WTC11 (cell line): ENCODE results near the gene PRKAR2A. TPM values are rescaled to one million over a fixed set of nuclear protein-coding genes. Genes with fewer than 3 reads are reported as not detected.

ENCODE experiments used
- ATAC-seq: fragments of 200-7000 bp; cut with Tn5 transposase; 2 replicates; pipeline ENCODE4 v1.10.0; 2021; ENCODE audit warnings: mild to moderate bottlenecking, moderate library complexity
- CTCF ChIA-PET: fragments of 300-600 bp; sonication (Branson Sonifier 250); formaldehyde crosslinking; loops from one replicate; lab custom pipeline; 2021; ENCODE audit warnings: antibody characterized with exemption; lab: Charles Lee
- POLR2A ChIA-PET: fragments of 350-600 bp; sonication (Branson Sonifier 250); formaldehyde crosslinking; loops from one replicate; lab custom pipeline; 2021; ENCODE audit warnings: antibody characterized with exemption; lab: Charles Lee
- DNase-seq: peaks from one replicate; pipeline ENCODE4 v3.0.0; 2021; ENCODE audit warnings: low spot score
- H3K27ac Mint-ChIP-seq: 2 replicates; pipeline ENCODE4 v1.8.0; 2021; ENCODE audit warnings: mixed read lengths
- H3K27me3 Mint-ChIP-seq: 2 replicates; pipeline ENCODE4 v1.8.0; 2021; ENCODE audit warnings: low read depth, mild to moderate bottlenecking, moderate library complexity, mixed read lengths
- H3K36me3 Mint-ChIP-seq: 2 replicates; pipeline ENCODE4 v1.8.0; 2021; ENCODE audit warnings: mixed read lengths
- H3K4me1 Mint-ChIP-seq: 2 replicates; pipeline ENCODE4 v1.8.0; 2022; ENCODE audit warnings: mixed read lengths
- H3K4me3 Mint-ChIP-seq: 2 replicates; pipeline ENCODE4 v1.8.0; 2021; ENCODE audit warnings: mild to moderate bottlenecking, moderate library complexity, mixed read lengths
- H3K9me3 Mint-ChIP-seq: 2 replicates; pipeline ENCODE4 v1.8.0; 2021; ENCODE audit warnings: mixed read lengths
- ARID4B ChIP-seq: sonication (generic); formaldehyde crosslinking; IDR thresholded peaks from 2 replicates; pipeline ENCODE4 v1.8.0; 2023; ENCODE audit warnings: missing genetic modification reagents, mild to moderate bottlenecking, borderline replicate concordance
- E2F1 ChIP-seq: sonication (generic); formaldehyde crosslinking; IDR thresholded peaks from 2 replicates; pipeline ENCODE4 v1.8.0; 2022; ENCODE audit warnings: mild to moderate bottlenecking, missing genetic modification reagents
- E2F5 ChIP-seq: sonication (generic); formaldehyde crosslinking; IDR thresholded peaks from 2 replicates; pipeline ENCODE4 v1.8.1; 2022; ENCODE audit warnings: mild to moderate bottlenecking, moderate library complexity, missing genetic modification reagents
- ERG ChIP-seq: fragments of 250-450 bp; sonication (Bioruptor Pico); IDR thresholded peaks from 2 replicates; pipeline ENCODE4 v1.8.0; 2021; ENCODE audit warnings: mild to moderate bottlenecking
- FOXK1 ChIP-seq: sonication (generic); formaldehyde crosslinking; IDR thresholded peaks from 2 replicates; pipeline ENCODE4 v1.8.0; 2022; ENCODE audit warnings: mild to moderate bottlenecking, moderate library complexity, missing genetic modification reagents
- GTF2I ChIP-seq: fragments of 250-450 bp; sonication (Bioruptor Pico); conservative IDR thresholded peaks from 2 replicates; pipeline ENCODE4 v1.4.0; 2021; ENCODE audit warnings: mild to moderate bottlenecking
- HMGA2 ChIP-seq: fragments of 250-450 bp; sonication (Bioruptor Pico); IDR thresholded peaks from 2 replicates; pipeline ENCODE4 v1.4.0; 2021; ENCODE audit warnings: mild to moderate bottlenecking, moderate library complexity
- JUN ChIP-seq: sonication (generic); formaldehyde crosslinking; IDR thresholded peaks from 2 replicates; pipeline ENCODE4 v1.8.0; 2023; ENCODE audit warnings: mild to moderate bottlenecking, missing genetic modification reagents
- NFE2L1 ChIP-seq: sonication (generic); formaldehyde crosslinking; IDR thresholded peaks from 2 replicates; pipeline ENCODE4 v1.8.1; 2023; ENCODE audit warnings: missing genetic modification reagents
- PRDM15 ChIP-seq: sonication (generic); formaldehyde crosslinking; IDR thresholded peaks from 2 replicates; pipeline ENCODE4 v1.8.0; 2022; ENCODE audit warnings: missing genetic modification reagents
- PREB ChIP-seq: sonication (generic); formaldehyde crosslinking; IDR thresholded peaks from 2 replicates; pipeline ENCODE4 v1.8.1; 2022; ENCODE audit warnings: mild to moderate bottlenecking, missing genetic modification reagents, moderate library complexity, borderline replicate concordance
- RELA ChIP-seq: sonication (generic); formaldehyde crosslinking; IDR thresholded peaks from 2 replicates; pipeline ENCODE4 v1.8.1; 2022; ENCODE audit warnings: missing genetic modification reagents, mild to moderate bottlenecking, borderline replicate concordance
- TP53 ChIP-seq: sonication (generic); formaldehyde crosslinking; IDR thresholded peaks from 2 replicates; pipeline ENCODE4 v1.8.1; 2023; ENCODE audit warnings: mild to moderate bottlenecking, missing genetic modification reagents
- ZNF281 ChIP-seq: sonication (generic); formaldehyde crosslinking; IDR thresholded peaks from 2 replicates; pipeline ENCODE4 v1.8.0; 2023; ENCODE audit warnings: mild to moderate bottlenecking, missing genetic modification reagents
- ZNF532 ChIP-seq: fragments of 250-450 bp; sonication (Bioruptor Pico); IDR thresholded peaks from 2 replicates; pipeline ENCODE4 v1.9.0; 2021; ENCODE audit warnings: mild to moderate bottlenecking, borderline replicate concordance
- total RNA-seq: library from RNA; stranded (reverse); gene quantifications from 3 replicates; pipeline ENCODE4 v1.2.3, GENCODE V29; 2021

Gene PRKAR2A
- total RNA-seq, 1 experiment from 2014 or later = 57.2 TPM

GRCh38 chr3:48723725-48724124 is 123.9 kb downstream of the PRKAR2A start:
- Mint-ChIP-seq H3K9me3 (peaks cover 4% of the 10 kb centered on the region), H3K4me3 (no peak overlapping the region), H3K36me3 (no peaks in the 10 kb centered on the region), H3K27ac (no peak overlapping the region), H3K27me3 (peaks cover 24% of the 10 kb centered on the region), H3K4me1 (no peaks in the 10 kb centered on the region)
- no peak for ATAC-seq
- CTCF ChIA-PET = no interaction called here
- POLR2A ChIA-PET = no interaction called here
- DNase-seq = no peak
- TF ChIP-seq GTF2I (CRISPR knock-in tag) (no peak), JUN (CRISPR knock-in tag) (no peak), TP53 (CRISPR knock-in tag) (no peak), PRDM15 (CRISPR knock-in tag) (no peak), RELA (CRISPR knock-in tag) (no peak), NFE2L1 (CRISPR knock-in tag) (no peak), FOXK1 (no peak), E2F5 (no peak), HMGA2 (CRISPR knock-in tag) (no peak), ZNF281 (CRISPR knock-in tag) (no peak), PREB (CRISPR knock-in tag) (no peak), E2F1 (CRISPR knock-in tag) (no peak), ZNF532 (no peak), ARID4B (CRISPR knock-in tag) (no peak), ERG (CRISPR knock-in tag) (no peak)
